IMR-90 (cell line): ENCODE data around the gene SPATA13.

Experiments
- CEBPB ChIP-seq: IDR thresholded peaks from 2 replicates; pipeline ENCODE4 v1.6.1; 2012; ENCODE audit warnings: low read depth, low read length, improper control_type of control experiment
- POLR2A ChIP-seq: IDR thresholded peaks from 2 replicates; pipeline ENCODE4 v1.6.1; 2012; ENCODE audit warnings: mild to moderate bottlenecking, low read depth, low read length
- RAD21 ChIP-seq: IDR thresholded peaks from 2 replicates; pipeline ENCODE4 v1.6.1; 2012; ENCODE audit warnings: low read length, improper control_type of control experiment
- TF ChIP-seq, protein P1 (sequence below): conservative IDR thresholded peaks from 2 replicates; pipeline ENCODE4 v1.5.1; 2012; ENCODE audit warnings: mild to moderate bottlenecking, low read depth, low read length, improper control_type of control experiment

DNA sequence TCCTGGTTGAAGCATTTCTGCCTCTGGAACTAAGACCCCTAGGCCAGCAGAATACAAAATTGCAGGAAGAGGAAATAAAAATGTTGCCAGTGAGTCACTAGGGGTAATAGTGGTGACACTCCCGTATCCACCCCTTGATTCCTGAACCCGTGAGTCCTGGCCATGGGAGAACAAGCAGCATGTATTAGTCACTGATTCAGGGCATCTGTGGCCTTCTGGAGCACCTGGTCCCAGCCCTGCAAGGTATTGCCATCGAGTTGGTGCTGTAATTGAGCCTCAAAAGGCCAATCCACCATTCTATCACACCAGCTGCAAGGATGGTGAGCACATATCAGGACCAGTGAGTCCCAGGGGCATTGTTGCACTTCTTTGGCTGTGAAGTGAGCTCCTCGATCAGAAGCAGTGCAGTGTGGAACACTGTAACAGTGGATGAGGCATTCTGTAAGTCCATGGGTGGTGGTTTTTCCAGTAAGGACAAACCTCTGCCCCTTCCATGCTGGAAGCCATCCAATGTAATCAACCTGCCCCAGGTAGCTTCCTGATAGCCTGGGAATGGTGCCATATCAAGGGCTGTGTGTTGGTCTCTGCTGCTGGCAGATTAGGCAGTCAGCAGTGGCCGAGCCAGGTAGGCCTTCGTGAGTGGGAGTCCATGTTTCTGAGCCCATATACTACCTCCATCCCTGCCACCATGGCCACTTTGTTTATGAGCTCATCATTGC is 188.4 kb downstream of the SPATA13 start:
- TF ChIP-seq, protein P1, sequence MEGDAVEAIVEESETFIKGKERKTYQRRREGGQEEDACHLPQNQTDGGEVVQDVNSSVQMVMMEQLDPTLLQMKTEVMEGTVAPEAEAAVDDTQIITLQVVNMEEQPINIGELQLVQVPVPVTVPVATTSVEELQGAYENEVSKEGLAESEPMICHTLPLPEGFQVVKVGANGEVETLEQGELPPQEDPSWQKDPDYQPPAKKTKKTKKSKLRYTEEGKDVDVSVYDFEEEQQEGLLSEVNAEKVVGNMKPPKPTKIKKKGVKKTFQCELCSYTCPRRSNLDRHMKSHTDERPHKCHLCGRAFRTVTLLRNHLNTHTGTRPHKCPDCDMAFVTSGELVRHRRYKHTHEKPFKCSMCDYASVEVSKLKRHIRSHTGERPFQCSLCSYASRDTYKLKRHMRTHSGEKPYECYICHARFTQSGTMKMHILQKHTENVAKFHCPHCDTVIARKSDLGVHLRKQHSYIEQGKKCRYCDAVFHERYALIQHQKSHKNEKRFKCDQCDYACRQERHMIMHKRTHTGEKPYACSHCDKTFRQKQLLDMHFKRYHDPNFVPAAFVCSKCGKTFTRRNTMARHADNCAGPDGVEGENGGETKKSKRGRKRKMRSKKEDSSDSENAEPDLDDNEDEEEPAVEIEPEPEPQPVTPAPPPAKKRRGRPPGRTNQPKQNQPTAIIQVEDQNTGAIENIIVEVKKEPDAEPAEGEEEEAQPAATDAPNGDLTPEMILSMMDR, result no peak
- TF ChIP-seq RAD21 (no peak), POLR2A (no peak), CEBPB (no peak)
